Fibroblast of lung (primary cell): ENCODE results near the gene MEIOB. TPM values are rescaled to one million over a fixed set of nuclear protein-coding genes. Genes with fewer than 3 reads are reported as not detected.

Source experiments
- DNase-seq, 2 donors: peaks; one replicate each; pipeline versions ENCODE4 v3.0.0 to v3.0.0-alpha.2; 2010; ENCODE audit warnings: low read depth in 2 of 2
- H2AFZ ChIP-seq: 2 replicates; pipeline ENCODE4 v1.5.1; 2012; ENCODE audit warnings: low read length, control low read depth, inconsistent platforms
- H3K27ac ChIP-seq: 2 replicates; pipeline ENCODE4 v1.5.1; 2011; ENCODE audit warnings: low read length, control low read depth; ENCODE audit not compliant: insufficient read depth
- H3K27me3 ChIP-seq: 2 replicates; pipeline ENCODE4 v1.5.1; 2011; ENCODE audit warnings: mild to moderate bottlenecking, low read length; ENCODE audit not compliant: control insufficient read depth, insufficient read depth
- H3K36me3 ChIP-seq: 2 replicates; pipeline ENCODE4 v1.5.1; 2011; ENCODE audit warnings: low read length; ENCODE audit not compliant: control insufficient read depth, insufficient read depth
- H3K4me1 ChIP-seq: 2 replicates; pipeline ENCODE4 v1.5.1; 2011; ENCODE audit warnings: low read length; ENCODE audit not compliant: control insufficient read depth, insufficient read depth; ENCODE audit errors: extremely low read depth
- H3K4me2 ChIP-seq: 2 replicates; pipeline ENCODE4 v1.5.1; 2011; ENCODE audit warnings: low read length, control low read depth; ENCODE audit not compliant: insufficient read depth; ENCODE audit errors: extremely low read depth
- H3K4me3 ChIP-seq, 4 experiments: fragments of 200-600 bp in 1 of 4; sonication (generic) in 1 of 4; replicated peaks in 1 of 4; 2 replicates each; pipeline ENCODE4 v1.5.1; 2011 to 2016; ENCODE audit warnings: low read length in 4 of 4, low read depth in 3 of 4, mild to moderate bottlenecking in 3 of 4, control low read depth in 2 of 4, inconsistent platforms in 1 of 4, mixed read lengths in 1 of 4; ENCODE audit not compliant: insufficient read depth in 1 of 4; ENCODE audit errors: control extremely low read depth in 1 of 4
- H3K79me2 ChIP-seq: 2 replicates; pipeline ENCODE4 v1.5.1; 2012; ENCODE audit warnings: mild to moderate bottlenecking, low read length, inconsistent platforms; ENCODE audit not compliant: control insufficient read depth, insufficient read depth
- H3K9ac ChIP-seq: 2 replicates; pipeline ENCODE4 v1.5.1; 2011; ENCODE audit warnings: mild to moderate bottlenecking, low read length, control low read depth; ENCODE audit not compliant: insufficient read depth
- H3K9me3 ChIP-seq: 2 replicates; pipeline ENCODE4 v1.5.1; 2012; ENCODE audit warnings: low read depth, low read length; ENCODE audit not compliant: control insufficient read depth, insufficient read depth
- H4K20me1 ChIP-seq: 2 replicates; pipeline ENCODE4 v1.5.1; 2011; ENCODE audit warnings: low read length; ENCODE audit not compliant: control insufficient read depth, insufficient read depth; ENCODE audit errors: extremely low read depth
- EZH2 ChIP-seq: IDR thresholded peaks from 2 replicates; pipeline ENCODE4 v1.5.1; 2012; ENCODE audit warnings: low read length, control low read depth, mild to moderate bottlenecking; ENCODE audit errors: missing control alignments
- polyA plus RNA-seq, 2 donors: library from polyadenylated mRNA; depleted of rRNA in 1 of 2; stranded (reverse) in 1 of 2; unstranded in 1 of 2; fragments of >200 nt; gene quantifications; 2 replicates each; pipeline ENCODE4 v1.2.1, GENCODE V29; 2011 to 2012; ENCODE audit warnings: missing spikeins in 1 of 2
- total RNA-seq: library from RNA; depleted of rRNA; stranded (reverse); fragments of >200 nt; gene quantifications from 2 replicates; pipeline ENCODE4 v1.2.1, GENCODE V29; 2014
- TF ChIP-seq, protein P1 (sequence below), 2 donors: IDR thresholded peaks in 1 of 2; conservative IDR thresholded peaks in 1 of 2; 1 replicate in 1 of 2; 2 replicates in 1 of 2; pipeline ENCODE4 v1.5.1; 2011 to 2012; ENCODE audit warnings: low read length in 2 of 2, control low read depth in 1 of 2, inconsistent platforms in 1 of 2, low read depth in 1 of 2, mild to moderate bottlenecking in 1 of 2

The MEIOB gene
- total and polyA plus RNA-seq, 2 donors (not counting 1 experiment from before 2014, with no cell fraction given), result not detected

DNA sequence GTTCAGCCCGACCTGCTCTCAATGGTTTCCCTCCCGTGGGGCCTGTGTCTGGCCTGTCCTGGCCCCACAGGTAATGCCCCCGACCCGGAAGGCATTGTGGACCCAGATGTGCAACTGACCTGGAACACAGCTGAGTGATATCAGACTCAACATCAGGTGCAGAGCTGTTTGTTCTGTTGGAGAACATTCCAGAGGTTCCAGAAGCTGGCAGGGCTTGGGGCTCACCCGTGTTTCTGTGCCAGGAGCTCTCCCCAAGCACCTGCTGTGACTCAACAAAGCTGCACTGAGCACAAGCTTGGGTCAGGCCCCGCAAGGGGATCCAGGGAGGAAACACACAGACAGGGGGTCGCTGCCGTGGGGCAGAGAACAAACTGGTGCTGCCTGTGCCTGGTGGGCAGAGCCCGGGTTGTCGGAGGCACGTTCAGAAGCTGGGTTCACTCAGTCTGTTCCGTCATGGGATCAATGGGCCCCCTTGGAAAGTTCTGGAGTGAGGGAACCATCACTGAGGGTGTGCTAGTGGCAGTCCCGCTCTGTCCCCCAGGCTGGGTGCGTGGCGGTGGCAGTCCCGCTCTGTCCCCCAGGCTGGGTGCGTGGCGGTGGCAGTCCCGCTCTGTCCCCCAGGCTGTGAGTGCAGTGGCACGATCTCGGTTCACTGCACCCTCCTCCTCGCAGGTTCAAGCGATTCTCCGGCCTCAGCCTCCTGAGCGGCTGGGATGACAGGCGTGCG, 24.1 kb upstream of the MEIOB start:
- Histone ChIP-seq H3K79me2 (no peaks in the 10 kb centered on the region), H4K20me1 (no peaks in the 10 kb centered on the region), H2AFZ (no peak overlapping the region), H3K4me3 (no peak overlapping the region), H3K4me2 (no peak overlapping the region), H3K27ac (no peak overlapping the region), H3K4me1 (no peaks in the 10 kb centered on the region), H3K36me3 (no peaks in the 10 kb centered on the region), H3K27me3 (peaks cover 4% of the 10 kb centered on the region), H3K9me3 (no peaks in the 10 kb centered on the region), H3K9ac (no peak overlapping the region)
- TF ChIP-seq EZH2, result no peak
- TF ChIP-seq, protein P1, sequence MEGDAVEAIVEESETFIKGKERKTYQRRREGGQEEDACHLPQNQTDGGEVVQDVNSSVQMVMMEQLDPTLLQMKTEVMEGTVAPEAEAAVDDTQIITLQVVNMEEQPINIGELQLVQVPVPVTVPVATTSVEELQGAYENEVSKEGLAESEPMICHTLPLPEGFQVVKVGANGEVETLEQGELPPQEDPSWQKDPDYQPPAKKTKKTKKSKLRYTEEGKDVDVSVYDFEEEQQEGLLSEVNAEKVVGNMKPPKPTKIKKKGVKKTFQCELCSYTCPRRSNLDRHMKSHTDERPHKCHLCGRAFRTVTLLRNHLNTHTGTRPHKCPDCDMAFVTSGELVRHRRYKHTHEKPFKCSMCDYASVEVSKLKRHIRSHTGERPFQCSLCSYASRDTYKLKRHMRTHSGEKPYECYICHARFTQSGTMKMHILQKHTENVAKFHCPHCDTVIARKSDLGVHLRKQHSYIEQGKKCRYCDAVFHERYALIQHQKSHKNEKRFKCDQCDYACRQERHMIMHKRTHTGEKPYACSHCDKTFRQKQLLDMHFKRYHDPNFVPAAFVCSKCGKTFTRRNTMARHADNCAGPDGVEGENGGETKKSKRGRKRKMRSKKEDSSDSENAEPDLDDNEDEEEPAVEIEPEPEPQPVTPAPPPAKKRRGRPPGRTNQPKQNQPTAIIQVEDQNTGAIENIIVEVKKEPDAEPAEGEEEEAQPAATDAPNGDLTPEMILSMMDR (conservative IDR thresholded peaks at IDR 0.05 in 1 of 2, IDR thresholded peaks at IDR 0.05 in 1 of 2; ENCODE audit: low read depth in 1 of 2, low read length in 2 of 2), result no peak
- DNase-seq, result no peak

DNA sequence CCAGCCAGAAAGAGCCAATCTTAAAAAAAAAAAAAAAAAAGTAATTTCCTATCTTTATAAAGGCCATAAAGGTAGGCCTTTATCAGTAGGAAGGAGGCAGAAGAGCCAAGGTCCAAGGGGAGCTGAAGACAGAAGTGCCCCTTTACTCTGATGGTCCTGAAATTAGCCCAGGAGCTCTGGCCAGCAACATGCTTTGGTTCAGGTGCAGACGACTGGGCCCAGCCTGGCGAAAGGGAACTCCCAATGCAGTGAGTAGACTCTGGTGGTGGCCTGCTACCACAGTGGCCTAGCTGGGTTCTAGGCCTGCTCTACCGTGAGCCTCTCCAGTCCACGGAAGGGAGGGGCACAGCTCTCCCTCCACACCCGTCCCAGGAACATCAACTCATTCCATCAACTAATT, 23.1 kb upstream of the MEIOB start:
- no peak overlapping the region for H3K27ac ChIP-seq
- no peaks in the 10 kb centered on the region for H3K9me3 ChIP-seq
- H3K79me2 ChIP-seq, result no peaks in the 10 kb centered on the region
- no peaks in the 10 kb centered on the region for H3K36me3 ChIP-seq
- H3K27me3 ChIP-seq, result peaks cover 4% of the 10 kb centered on the region
- TF ChIP-seq, protein P1 (conservative IDR thresholded peaks at IDR 0.05 in 1 of 2, IDR thresholded peaks at IDR 0.05 in 1 of 2; ENCODE audit: low read depth in 1 of 2, low read length in 2 of 2), result no peak
- H3K4me3 ChIP-seq, result no peak overlapping the region
- H4K20me1 ChIP-seq, result no peaks in the 10 kb centered on the region
- DNase-seq, result no peak
- H3K4me1 ChIP-seq, result no peaks in the 10 kb centered on the region
- H2AFZ ChIP-seq, result no peak overlapping the region
- no peak overlapping the region for H3K9ac ChIP-seq
- no peak overlapping the region for H3K4me2 ChIP-seq

DNA sequence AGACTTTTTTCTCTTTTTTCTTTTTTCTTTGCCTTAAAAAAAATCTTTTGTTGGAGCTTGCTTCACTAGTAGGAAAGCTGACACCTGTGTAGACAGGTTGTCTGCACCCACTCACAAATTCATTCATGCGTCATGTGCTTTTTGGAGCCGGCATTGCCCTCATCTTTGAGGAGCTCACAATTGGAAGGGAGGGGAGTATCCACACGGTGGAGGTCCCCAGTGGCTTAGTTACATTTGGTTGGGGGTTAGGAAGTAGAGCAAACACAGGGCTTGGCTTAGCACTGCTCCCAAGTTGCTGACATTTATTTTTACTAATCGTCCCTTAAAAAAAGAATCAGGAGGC, 18.7 kb upstream of the MEIOB start:
- no peak overlapping the region for H3K27ac ChIP-seq
- H3K9me3 ChIP-seq, result no peaks in the 10 kb centered on the region
- H3K36me3 ChIP-seq, result no peaks in the 10 kb centered on the region
- H3K27me3 ChIP-seq, result peaks cover 4% of the 10 kb centered on the region
- H2AFZ ChIP-seq, result no peak overlapping the region
- H3K4me1 ChIP-seq, result no peaks in the 10 kb centered on the region
- no peaks in the 10 kb centered on the region for H3K79me2 ChIP-seq
- no peak for DNase-seq
- H3K4me3 ChIP-seq, result no peak overlapping the region
- H3K4me2 ChIP-seq, result no peak overlapping the region
- TF ChIP-seq EZH2, result no peak
- TF ChIP-seq, protein P1 (conservative IDR thresholded peaks at IDR 0.05 in 1 of 2, IDR thresholded peaks at IDR 0.05 in 1 of 2; ENCODE audit: low read depth in 1 of 2, low read length in 2 of 2), result no peak
- no peaks in the 10 kb centered on the region for H4K20me1 ChIP-seq
- no peak overlapping the region for H3K9ac ChIP-seq
